Activated T-cell treated with anti-CD3 and anti-CD28 coated beads, Interleukin-2, amount 50 U/mL, for 48 hours (primary cell): ENCODE measurements around the gene TIAM1.

Experiments used
- DNase-seq, 2 experiments: peaks; one replicate each; pipeline ENCODE4 v3.0.0-alpha.2; 2020

The TIAM1 gene, protein sequence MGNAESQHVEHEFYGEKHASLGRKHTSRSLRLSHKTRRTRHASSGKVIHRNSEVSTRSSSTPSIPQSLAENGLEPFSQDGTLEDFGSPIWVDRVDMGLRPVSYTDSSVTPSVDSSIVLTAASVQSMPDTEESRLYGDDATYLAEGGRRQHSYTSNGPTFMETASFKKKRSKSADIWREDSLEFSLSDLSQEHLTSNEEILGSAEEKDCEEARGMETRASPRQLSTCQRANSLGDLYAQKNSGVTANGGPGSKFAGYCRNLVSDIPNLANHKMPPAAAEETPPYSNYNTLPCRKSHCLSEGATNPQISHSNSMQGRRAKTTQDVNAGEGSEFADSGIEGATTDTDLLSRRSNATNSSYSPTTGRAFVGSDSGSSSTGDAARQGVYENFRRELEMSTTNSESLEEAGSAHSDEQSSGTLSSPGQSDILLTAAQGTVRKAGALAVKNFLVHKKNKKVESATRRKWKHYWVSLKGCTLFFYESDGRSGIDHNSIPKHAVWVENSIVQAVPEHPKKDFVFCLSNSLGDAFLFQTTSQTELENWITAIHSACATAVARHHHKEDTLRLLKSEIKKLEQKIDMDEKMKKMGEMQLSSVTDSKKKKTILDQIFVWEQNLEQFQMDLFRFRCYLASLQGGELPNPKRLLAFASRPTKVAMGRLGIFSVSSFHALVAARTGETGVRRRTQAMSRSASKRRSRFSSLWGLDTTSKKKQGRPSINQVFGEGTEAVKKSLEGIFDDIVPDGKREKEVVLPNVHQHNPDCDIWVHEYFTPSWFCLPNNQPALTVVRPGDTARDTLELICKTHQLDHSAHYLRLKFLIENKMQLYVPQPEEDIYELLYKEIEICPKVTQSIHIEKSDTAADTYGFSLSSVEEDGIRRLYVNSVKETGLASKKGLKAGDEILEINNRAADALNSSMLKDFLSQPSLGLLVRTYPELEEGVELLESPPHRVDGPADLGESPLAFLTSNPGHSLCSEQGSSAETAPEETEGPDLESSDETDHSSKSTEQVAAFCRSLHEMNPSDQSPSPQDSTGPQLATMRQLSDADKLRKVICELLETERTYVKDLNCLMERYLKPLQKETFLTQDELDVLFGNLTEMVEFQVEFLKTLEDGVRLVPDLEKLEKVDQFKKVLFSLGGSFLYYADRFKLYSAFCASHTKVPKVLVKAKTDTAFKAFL (N-terminal part only)

DNA sequence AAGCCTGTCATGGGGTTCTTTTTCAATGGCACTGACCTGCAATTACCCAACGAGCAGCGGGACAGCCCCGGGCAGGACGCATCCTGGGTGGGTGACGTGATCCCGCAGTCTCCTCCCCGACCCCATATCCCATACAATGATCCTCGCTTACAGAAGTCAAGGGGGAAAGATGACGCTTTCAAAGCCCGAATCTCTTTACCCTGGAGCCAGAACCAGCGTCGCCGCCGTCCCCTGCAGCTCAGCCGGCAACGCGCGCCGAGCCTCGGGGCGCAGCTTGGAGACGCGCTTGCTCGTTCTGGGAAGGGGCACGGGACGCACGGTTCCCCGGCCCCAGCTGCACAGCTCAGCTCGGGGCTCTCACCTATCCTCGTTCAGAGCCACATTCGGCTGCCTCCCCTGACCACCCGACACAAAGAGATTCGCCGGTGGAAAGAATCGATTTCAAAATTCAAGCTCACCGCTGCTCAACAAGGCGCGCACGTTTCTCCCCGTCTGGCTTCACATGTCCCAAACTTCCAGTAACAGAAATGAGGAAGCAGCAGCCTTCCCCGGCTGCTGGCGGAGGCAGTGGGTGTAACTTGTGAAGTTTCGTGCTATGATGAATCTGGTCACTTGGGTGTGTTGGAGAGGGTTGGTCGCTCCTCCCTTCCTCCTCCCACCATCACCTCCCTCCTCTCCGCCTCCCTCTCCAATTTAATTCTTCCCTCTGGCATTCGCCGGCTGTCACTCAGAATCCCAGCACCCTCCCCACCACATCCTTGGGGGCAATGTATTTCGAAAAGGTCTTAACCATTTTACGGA is at the start of gene TIAM1:
TSS of gene TIAM1 (minus strand) at position 582 of the 801 bp plus-strand sequence. CDS start 77,289 bp downstream, outside the sequence.
- DNase-seq, result peak; percentile 63 to 68

DNA sequence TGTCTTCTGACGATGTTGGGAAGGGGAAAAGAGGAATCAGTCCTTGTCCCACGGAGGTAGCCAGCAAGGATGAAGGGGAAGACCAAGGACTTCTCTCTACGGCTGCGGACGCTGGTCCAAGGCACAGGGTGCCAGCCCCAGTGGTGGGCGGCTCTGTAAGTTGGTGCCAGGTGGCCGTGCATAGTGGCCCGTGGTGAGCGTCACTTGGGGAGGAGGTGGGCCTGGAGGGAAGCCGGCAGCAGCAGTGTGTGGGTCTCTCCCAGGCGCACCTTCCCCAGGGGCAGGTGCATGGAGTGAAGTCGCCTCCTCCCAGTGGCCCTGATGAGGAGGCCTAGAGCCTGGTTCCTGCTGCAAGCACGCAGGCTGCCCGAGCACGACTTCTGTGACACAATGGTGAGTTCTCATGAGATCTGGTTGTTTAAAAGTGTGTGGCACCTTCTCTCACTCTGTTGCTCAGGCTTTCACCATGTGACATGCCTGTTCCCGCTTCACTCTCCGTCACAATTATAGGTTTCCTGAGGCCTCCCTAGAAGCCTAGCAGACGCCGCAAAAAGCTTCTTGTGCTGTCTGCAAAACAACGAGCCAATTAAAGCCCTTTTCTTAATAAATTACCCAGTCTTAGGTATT is 43.6 kb upstream of the TIAM1 start:
- no peak for DNase-seq

DNA sequence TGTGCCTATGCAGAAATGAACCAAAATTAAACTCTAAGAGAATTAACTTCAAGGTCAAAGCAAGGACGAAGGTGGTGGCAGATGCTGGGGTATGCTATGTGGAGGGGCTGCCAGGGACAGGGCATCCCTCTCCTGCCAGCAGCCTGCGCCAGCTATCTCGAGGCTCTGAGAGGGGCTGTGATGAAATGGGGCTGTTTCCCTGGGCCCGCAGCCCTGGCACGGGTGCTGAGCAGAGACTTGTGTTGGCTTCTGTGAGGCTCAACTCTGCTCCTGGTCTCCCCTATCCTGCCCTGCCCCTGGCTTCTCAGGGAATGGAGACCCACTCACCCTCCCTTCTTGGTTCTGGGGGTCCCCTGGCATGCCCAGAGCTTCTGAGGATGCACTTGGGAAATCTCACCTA is 41.9 kb upstream of the TIAM1 start:
- DNase-seq, result no peak

DNA sequence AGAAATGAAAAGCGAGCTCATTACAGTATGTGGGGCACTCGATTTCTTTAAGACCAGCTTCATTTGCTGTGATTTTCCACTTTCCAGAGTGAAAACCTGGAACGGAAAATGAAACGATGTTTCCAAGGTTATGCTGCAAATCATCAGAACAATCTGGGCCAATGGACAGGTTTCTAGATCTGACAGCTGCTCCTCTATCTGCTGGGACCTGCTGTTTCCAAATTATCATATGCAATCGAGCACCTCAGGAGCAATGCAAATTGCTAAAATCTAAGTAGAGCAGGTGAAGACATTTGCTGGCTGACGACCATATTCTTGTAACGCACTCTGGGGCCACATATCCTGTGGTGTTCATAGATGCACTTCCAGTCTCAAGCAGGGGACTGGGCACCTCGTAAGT is 39.7 kb upstream of the TIAM1 start:
- no peak for DNase-seq

DNA sequence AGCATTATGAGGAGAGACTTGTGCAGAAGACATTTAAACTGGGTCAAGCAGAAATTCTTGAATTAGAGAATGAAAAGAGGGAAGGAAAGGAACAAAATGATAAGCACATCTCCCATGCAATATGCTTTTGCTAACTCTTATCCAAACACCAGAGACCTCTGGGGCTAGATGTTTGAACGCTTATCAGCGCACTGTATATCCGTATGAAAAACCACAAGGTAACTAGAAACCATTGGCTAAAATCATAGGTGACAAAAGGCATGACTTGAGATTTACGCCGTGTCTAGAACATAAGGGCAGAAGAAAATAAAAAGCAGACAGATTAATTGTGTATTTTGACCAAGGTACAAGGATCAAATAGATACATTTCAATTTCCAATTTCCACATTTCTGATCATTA is 38.0 kb upstream of the TIAM1 start:
- DNase-seq, result no peak

DNA sequence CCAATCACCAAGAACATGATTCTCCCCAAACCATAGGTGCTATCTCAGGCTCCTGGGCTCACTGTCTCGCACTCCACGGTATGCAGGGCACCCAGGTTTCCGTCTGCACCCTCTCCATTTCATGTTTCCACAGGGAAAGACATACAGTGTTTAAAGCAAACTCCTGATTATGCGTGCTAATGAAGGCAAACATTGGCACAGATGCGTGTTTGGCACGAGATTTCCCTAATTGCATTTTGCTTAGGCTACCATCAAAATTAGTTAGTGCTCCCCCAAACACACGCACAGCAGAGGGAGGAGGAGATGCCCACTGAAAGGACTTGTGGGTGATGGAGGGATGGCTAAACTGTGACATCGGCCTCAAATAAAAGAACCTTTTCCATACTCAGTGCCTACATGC is 32.2 kb upstream of the TIAM1 start:
- no peak for DNase-seq

DNA sequence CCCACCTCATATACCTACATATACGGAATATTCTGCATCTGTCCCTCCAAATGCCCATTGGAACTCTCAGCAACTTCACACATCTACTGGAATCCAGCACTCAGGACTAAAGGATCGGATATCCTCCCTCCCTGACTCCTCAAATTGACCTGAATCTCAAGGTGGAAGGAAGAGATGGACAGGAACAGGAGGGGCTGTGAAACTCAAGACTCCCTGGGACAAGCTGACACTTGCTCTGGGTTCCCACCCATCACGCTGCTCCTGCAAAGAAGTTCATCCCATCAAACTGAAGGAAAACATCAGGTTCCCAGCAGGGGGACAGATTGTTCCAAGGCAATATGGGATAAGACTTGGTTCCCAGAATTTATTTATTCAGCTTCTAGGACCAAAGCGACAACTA is 30.3 kb upstream of the TIAM1 start:
- DNase-seq, result no peak

DNA sequence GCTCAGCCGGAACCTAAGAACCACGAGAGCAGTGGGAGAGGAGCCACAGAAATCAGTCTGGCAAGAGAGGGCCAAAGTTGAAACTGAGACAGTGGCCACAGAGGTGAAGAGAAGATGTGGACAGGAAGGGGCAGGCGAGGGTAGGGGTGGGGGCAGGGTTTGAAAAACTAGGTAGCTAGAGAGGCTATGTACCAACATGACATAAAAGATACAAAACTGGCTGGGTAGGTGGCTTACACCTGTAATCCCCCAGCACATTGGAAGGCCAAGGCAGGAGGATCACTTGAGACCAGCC is 28.4 kb upstream of the TIAM1 start:
- no peak for DNase-seq

DNA sequence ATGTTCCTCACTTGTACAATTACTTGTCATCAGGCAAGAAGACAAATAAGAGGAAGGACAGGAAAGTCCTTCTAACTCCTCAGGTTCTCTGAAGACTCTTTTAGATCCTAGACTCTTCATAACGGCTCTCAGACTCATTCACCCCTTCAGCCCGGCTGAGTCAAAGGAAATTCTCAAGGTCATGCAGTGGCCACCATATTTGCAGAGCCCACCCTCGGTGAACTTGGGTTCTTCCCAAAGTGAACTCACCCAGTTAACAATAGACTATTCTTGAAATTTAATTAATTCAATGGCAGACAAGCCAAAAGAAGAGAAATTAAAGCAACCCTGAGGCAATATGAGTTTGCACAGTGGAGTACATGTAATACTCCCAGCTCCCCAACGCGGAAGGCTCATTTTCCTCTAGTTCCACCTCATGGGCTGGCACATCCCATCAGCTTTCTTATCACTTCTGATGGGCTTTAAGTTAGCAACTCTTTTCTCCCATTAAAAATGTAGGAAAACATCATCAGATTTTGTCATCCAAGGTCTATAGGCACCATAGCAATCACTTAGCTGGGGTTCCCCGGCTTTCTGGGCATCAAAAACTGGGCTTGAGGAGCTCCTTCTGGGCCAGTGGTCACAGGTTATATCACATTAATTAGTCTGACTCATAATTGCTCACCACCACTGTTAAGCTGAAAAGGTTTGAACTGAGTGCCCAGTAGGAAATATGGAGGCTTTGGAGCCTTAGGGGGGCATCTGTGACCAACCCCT is 27.8 kb upstream of the TIAM1 start:
- DNase-seq, result no peak

DNA sequence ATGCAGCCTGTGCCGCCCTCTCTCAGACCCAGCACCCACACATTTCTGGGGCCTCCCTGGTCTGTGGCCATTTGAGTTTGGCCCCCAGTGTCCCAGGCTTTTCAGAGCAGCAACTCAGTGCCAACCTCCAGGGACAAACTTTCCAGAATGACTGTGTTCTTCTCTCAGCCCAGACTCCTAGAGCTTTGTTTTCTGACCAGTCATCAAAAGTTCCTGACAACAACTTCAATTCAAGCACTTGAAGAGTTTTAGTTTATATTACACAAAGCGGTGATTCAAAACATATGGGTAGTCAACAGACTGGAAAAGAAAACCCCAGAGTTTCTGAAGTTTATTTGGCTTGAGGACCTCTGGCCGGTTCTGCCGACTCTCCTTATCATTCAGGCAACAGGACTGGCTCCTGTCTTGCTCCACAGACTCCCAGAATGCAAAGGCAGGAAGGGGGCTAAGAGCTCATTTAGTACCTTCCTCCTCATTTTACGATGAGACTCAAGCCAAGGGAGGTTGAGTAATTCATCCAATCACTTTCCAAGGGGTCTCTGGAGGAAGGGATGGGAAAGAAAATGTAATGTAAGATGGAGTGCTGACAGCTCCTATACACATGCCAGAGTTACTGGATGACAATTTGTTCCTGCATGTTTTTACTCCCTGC is 27.0 kb upstream of the TIAM1 start:
- DNase-seq, result no peak

DNA sequence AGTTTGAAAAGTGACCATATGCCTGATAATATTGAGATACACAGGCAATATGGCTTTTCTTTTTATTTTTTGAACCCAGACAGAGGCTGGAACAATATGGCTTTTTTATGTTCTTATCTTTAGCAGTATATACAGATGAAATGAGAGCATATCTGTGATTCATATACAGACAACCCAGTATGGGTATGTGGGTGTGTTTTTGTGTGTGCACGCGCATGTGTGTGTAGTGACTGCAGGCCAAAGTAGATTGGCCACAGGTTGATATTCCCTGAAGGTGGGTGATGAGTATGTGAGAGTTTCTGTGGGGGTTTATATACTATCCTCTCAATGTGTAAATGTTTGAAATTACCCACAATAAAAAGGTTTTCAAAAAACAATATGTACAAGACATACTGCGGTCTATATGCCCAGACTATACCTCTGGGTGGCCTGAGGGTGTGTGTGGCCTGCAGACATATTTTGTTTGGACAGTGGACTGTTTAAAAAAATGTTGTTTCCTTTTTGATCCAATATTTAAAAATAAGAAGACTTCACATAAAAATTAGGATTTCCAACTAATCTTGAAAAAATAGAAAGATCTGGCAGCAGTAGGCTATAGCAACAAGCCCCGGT is 26.3 kb upstream of the TIAM1 start:
- no peak for DNase-seq

DNA sequence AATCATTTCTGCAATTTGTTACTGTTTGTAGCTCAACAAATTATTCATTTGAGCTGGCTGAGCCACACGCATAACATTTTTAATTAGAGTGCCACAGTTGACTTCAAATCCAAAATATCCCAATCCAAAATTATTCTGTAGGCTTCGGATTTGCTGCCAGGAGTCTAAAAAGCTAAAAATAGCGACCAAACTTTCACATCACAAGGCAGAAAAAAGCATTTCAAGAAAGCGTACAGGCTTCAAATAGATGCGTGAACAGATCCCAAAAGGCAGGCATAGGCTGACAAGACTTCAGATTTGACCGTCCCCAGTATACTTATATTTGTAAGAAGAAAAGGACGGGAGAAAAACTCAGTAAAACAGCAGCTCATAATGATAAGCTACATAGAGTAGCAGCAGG is 24.3 kb upstream of the TIAM1 start:
- DNase-seq, result no peak

DNA sequence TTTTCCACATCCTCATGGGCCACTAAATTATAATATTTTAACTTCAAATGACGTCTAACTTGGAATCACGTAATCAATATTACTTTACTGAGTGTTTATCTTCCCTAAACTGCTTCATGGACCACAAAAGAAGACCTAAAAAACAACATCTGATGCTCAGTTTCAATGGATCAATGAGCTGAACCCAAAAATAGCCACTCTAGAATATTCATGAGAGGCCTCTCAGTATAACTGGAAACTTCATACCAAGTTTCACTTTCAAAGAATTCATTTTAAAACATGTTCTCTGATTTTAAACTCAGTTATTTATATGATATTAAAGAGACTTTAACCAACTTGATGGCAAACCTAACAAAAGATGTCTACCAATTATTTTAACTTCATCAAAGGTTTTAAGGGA is 23.7 kb upstream of the TIAM1 start:
- no peak for DNase-seq

DNA sequence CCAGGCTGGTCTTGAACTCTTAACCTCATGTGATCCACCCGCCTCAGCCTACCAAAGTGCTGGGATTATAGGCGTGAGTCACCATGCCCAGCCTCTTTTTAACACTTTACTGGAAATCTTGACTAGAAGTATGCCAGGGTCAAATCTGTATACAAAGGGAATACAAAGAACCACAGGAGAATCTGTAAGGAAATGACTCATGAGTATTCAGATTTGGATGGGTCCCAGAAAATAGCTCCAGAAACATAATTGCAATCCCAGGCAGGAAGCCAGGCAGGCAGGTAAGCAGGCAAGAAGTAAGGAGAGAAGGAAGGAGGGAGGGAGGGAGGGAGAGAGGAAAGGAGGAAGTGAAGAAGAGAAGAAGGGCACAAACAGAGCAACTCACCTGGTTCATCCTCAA is 22.8 kb upstream of the TIAM1 start:
- no peak for DNase-seq

DNA sequence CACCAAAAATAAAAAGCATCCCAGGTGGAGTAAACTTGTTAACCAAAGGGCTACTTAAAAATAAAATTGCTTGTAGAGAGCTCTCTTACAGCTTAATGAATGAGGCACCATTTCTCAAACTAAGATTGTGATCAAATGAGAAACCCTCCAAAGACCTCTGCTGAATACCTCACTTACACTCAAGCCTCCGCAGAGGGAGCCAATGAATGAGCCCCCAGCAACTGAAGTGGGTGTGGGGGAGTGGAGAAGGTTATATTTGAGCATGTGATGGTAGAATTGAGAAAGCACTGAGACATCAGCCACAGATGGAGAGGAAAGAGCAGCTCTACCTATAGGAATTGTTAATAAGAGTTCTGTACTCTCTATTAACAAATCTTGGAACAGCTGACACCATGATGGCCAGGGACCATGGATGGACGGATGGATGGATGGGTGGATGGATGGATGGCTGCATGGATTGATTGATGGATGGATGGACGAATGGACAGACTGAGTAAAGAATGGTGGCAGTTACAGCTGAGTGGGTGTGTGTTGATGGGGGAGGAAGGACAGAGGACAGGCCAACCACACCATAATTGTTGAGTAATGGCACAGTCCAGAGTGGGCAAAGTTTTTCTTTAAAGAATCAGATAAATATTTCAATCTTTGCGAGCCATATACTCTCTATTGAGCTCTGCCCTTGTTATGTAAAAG is 20.3 kb upstream of the TIAM1 start:
- no peak for DNase-seq

DNA sequence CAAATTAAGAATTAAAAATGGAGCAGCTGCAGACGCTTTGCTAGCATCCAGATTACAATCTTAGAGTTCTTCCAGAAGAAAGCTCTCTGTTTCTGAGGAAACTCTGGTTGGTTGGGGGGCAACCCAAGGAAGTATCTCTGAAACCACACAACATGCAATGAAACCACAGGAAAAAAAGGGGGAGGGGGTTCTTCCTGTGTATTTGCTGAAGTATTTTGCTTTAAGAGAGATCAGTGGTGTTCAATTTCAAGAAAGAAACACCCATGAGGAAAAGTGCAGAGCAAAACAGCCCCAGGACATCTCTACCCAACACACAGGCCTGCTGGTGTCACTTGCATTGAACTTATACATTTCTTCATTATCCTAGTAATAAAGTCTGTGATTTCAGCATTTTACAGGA is 19.7 kb upstream of the TIAM1 start:
- DNase-seq, result no peak

DNA sequence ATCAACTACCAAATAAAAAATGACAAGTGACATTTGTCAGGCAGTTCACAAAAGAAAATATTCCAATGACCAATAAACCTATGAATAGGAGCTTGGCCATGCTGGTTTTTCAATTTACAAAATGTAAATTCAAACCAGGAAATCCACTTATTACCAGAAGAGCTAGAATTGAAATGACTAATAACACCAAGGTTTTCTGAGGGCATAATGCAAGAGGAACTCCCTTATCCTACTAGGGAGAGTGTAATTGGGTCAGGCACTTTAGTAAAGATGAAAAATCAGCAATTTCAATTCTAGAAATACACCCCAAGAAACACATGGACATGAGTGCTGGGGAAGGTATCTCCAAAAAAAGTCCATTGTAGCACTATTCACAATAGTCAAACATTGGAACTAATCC is 16.7 kb upstream of the TIAM1 start:
- DNase-seq, result no peak

DNA sequence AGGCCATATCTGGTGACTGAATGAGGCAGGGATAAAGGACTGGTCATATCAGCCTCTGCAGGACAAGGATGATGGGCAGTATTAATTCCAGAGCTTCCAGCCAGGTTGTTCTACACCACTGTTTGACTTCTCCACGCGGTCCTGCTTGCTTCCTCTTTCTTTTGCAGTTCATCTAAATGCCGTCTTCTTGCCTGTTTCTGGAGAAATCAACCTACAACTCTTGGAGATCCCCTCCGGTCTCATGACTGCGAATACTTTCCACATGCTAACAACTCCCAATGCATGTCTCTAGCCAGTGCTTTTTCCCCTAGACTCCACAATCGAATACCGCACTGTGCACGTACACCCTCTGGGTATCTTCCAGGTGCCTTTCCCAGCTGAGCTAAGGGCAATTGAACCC is 14.1 kb upstream of the TIAM1 start:
- DNase-seq, result no peak

DNA sequence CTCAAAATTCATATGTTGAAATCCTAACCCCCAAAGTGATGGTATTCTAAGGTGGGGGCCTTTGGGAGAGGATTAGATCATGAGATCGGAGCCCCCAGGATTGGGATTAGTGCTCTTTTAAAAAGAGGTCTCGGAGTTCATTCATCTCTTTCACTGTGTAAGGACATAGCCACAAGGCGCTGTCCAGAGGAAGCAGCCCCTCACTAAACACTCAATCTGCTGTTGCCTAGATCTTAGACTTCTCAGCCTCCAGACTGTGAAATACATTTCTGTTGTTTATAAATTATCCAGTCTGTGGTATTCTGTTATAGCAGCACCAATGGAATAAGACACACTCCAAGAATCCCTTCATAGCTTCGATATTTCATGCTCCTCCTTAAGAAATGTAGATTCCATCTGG is 12.4 kb upstream of the TIAM1 start:
- no peak for DNase-seq
